GM18907 (cell line): ENCODE data around the gene LRCH4.

ENCODE experiments used
- ATAC-seq: cut with Tn5 transposase; IDR thresholded peaks from one replicate; pipeline ENCODE4 v1.9.1; 2021; ENCODE audit warnings: mild to moderate bottlenecking, moderate library complexity; ENCODE audit not compliant: unreplicated experiment

The LRCH4 gene

GRCh38 chr7:100606313-100606712 lies 20.4 kb upstream of the LRCH4 start:
- no peak for ATAC-seq

GRCh38 chr7:100604976-100605911 lies 19.3 kb upstream of the LRCH4 start:
- ATAC-seq = no peak

GRCh38 chr7:100604028-100604975 lies 18.4 kb upstream of the LRCH4 start:
- peak; percentile 46 for ATAC-seq

- no peak for ATAC-seq
Measured at GRCh38 chr7:100603726-100604027, 17.7 kb upstream of the LRCH4 start.

GRCh38 chr7:100602889-100603725 lies 17.2 kb upstream of the LRCH4 start:
- no peak for ATAC-seq

GRCh38 chr7:100600730-100601038 lies 14.8 kb upstream of the LRCH4 start:
- no peak for ATAC-seq

- no peak for ATAC-seq
Measured at GRCh38 chr7:100599911-100600729, 14.2 kb upstream of the LRCH4 start.

GRCh38 chr7:100598425-100598824 lies 12.5 kb upstream of the LRCH4 start:
- no peak for ATAC-seq

- ATAC-seq = no peak
Measured at GRCh38 chr7:100595188-100595587, 9.3 kb upstream of the LRCH4 start.

GRCh38 chr7:100591596-100591995 lies 5.7 kb upstream of the LRCH4 start:
- no peak for ATAC-seq

- no peak for ATAC-seq
Measured at GRCh38 chr7:100590077-100590737, 4.3 kb upstream of the LRCH4 start.

GRCh38 chr7:100589341-100589947 lies 3.5 kb upstream of the LRCH4 start:
- ATAC-seq = no peak

- ATAC-seq = no peak
Measured at GRCh38 chr7:100588438-100588837, 2.5 kb upstream of the LRCH4 start.

- peak; percentile 87 for ATAC-seq
Measured at GRCh38 chr7:100586266-100587025, 517 bp upstream of the LRCH4 start, which contains the start of gene FBXO24. Gene FBXO24 (plus strand): TSS chr7:100586328. CDS start chr7:100586626, 298 bp downstream.

- no peak for ATAC-seq
Measured at GRCh38 chr7:100584683-100585510, 1.0 kb downstream of the LRCH4 start.

- no peak for ATAC-seq
Measured at GRCh38 chr7:100584054-100584682, 1.8 kb downstream of the LRCH4 start.
